ENCODE data around the gene VARS1. TPM values are rescaled to one million over a fixed set of nuclear protein-coding genes. Genes with fewer than 3 reads are reported as not detected.
A peak's percentile ranks its signal among the peaks of the same experiment; 100 is the strongest.

Gene VARS1
- total RNA-seq, 1 donor from 2014 or later: 73.4 TPM

DNA sequence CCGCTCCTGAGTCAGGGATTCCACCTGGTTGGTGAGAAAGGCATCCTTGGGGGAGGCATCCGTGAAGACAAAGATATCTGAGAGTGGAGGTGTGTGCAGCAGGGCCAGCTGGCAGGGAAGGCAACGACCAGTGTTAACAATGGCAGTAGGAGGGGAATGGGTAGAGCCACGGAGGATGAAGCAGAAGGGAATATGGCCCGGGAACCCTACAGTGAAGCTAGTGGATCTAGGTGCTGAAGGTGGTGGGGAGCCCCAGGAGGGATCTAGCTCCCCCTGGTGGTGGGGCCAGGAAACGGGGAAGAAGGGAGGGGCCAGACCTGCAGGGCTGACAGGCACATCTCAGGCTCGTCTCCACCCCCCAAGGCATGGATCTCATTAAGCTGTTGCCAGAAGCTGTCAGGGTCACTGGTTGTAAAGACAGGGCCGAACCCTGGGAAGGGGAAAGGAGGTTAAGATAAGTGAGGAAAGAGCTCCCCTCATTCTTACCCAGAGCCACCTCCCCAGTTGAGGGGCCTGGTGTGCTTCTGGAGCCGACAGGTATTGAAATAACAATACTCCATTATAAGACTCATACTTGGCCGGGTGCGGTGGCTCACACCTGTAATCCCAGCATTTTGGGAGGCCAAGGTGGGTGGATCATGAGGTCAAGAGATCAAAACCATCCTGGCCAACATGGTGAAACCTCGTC is 25.7 kb downstream of the VARS1 start:
- no peak overlapping the region for H3K4me3 Mint-ChIP-seq (ENCODE audit: unreplicated experiment)
- no peaks in the 10 kb centered on the region for H3K36me3 Mint-ChIP-seq (ENCODE audit: unreplicated experiment)

DNA sequence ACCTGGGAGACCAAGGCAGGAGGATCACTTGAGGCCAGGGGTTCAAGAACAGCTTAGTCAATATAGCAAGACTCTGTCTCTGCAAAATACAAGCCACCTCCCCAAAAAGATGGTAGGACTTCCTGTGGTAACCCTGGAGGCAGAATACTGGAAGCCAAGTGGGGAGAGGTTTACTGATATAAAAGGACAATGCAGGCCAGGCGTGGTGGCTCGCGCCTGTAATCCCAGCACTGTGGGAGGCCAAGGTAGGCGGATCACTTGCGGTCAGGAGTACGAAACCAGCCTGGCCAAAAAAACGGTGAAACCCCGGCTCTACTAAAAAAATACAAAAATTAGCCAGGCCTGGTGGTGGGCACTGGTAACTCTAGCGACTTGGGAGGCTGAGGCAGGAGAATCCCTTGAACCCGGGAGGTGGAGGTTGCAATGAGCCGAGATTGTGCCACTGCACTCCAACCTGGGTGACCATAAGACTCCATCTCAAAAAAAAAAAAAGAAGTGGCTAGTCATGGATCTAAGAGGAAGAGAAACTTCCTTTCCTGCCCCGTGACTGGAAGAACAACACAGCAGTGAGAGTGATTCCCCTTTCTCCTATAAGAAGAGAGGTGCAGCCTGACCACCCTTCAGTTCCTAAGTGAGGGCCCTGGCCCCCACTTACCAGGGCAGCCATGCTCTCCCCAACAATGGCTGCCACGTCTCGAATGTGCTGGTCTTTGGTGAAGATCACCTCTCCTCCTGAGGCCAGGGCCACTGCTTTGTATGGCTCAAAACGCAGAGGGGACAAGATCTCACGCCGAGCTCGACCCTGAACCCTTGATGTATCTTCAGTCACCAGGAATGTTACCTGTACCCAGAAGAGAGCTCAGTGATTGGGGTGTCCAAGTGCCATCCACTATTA is 26.9 kb downstream of the VARS1 start:
- Mint-ChIP-seq H3K4me3 (ENCODE audit: unreplicated experiment) (no peak overlapping the region), H3K27ac (ENCODE audit: unreplicated experiment) (no peak overlapping the region), H3K36me3 (ENCODE audit: unreplicated experiment) (no peaks in the 10 kb centered on the region), H3K4me1 (ENCODE audit: unreplicated experiment) (peaks cover 2% of the 10 kb centered on the region), H3K9me3 (ENCODE audit: unreplicated experiment) (no peaks in the 10 kb centered on the region), H3K27me3 (ENCODE audit: unreplicated experiment) (no peaks in the 10 kb centered on the region)
- TF ChIP-seq, protein P1, sequence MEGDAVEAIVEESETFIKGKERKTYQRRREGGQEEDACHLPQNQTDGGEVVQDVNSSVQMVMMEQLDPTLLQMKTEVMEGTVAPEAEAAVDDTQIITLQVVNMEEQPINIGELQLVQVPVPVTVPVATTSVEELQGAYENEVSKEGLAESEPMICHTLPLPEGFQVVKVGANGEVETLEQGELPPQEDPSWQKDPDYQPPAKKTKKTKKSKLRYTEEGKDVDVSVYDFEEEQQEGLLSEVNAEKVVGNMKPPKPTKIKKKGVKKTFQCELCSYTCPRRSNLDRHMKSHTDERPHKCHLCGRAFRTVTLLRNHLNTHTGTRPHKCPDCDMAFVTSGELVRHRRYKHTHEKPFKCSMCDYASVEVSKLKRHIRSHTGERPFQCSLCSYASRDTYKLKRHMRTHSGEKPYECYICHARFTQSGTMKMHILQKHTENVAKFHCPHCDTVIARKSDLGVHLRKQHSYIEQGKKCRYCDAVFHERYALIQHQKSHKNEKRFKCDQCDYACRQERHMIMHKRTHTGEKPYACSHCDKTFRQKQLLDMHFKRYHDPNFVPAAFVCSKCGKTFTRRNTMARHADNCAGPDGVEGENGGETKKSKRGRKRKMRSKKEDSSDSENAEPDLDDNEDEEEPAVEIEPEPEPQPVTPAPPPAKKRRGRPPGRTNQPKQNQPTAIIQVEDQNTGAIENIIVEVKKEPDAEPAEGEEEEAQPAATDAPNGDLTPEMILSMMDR (IDR thresholded peaks at IDR 0.05): no peak
- DNase-seq (ENCODE audit: extremely low spot score, unreplicated experiment): no peak

More for the DNA sequence above, 25.7 kb downstream of the VARS1 start:
- no peak for DNase-seq (ENCODE audit: extremely low spot score, unreplicated experiment)
- TF ChIP-seq, protein P1 (IDR thresholded peaks at IDR 0.05): peak; percentile 66
- no peak overlapping the region for H3K27ac Mint-ChIP-seq (ENCODE audit: unreplicated experiment)
- H3K27me3 Mint-ChIP-seq (ENCODE audit: unreplicated experiment): no peaks in the 10 kb centered on the region
- H3K4me1 Mint-ChIP-seq (ENCODE audit: unreplicated experiment): no peaks in the 10 kb centered on the region
- H3K9me3 Mint-ChIP-seq (ENCODE audit: unreplicated experiment): no peaks in the 10 kb centered on the region

DNA sequence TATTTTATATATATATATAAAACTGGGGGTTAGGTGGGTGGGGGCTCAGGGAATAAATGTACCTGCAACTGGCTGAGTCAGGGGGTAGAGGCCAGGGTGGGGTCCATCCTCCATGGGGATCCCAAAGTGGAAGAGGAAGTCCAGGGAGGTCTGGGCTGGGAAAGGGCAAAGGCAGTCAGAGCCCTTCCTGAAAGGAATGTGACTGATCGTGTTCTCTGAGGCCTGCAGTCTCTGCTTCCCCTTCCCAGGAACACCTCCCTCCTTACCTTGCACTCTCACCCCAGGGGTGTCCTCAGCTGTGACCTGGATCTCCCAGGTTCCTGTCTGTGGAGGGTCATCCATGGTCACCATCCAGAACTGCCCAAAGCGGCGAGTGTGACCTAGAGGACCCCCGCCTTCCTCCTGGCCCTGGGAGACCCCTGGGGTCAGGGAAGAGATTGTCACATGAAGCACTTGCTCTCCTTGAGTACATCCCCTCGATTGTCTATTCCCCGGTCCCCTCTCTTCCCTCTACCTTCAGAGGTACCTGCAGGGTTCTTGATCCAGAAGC is 28.4 kb downstream of the VARS1 start:
- H3K9me3 Mint-ChIP-seq (ENCODE audit: unreplicated experiment): no peaks in the 10 kb centered on the region
- DNase-seq (ENCODE audit: extremely low spot score, unreplicated experiment): no peak
- no peak overlapping the region for H3K27ac Mint-ChIP-seq (ENCODE audit: unreplicated experiment)
- H3K36me3 Mint-ChIP-seq (ENCODE audit: unreplicated experiment): no peaks in the 10 kb centered on the region
- H3K4me1 Mint-ChIP-seq (ENCODE audit: unreplicated experiment): peaks cover 6% of the 10 kb centered on the region
- no peak overlapping the region for H3K4me3 Mint-ChIP-seq (ENCODE audit: unreplicated experiment)
- TF ChIP-seq, protein P1 (IDR thresholded peaks at IDR 0.05): no peak
- no peaks in the 10 kb centered on the region for H3K27me3 Mint-ChIP-seq (ENCODE audit: unreplicated experiment)

DNA sequence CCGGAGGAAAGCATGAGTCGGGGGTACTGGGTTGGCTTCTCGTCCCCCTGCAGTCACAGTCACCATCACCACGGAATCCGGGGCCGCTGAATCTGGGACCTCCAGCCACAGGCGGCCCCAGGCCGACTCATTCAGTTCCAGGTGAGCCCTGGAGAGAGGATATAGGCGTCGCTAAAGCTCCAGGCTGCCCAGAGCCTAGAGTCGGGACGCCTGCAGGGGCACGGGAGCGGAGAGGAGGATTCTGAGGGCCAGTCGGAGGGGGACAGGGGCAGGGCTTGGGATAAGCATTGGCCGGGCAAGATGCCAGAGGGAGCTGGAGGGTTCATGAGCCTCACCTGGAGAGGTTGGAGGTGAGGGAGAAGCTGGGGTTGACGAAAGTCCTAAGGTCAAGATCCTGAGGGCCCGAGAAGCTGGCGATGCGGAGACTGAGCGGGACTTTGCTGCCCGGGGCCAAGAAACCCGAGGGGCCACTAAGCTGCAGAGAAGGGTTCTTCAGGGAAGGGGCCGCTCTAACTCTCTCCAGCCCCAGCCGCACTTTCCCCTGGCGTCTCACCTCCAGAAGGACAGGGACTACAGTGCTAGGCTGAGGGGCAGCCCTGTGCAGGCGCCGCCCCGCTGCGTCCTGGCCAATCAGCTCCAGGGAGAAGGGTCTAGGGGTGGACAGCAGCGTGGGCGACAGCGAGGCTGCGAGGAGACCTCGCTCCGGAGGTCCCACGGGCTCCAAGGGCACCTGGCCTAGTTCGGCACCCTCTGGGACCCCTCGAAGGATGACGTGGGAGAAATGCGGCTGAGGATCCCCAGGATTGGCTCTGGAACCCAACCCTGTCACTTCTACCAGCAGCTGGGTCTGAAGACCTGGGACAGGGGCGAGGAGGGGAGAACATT is 29.4 kb downstream of the VARS1 start:
- no peak for DNase-seq (ENCODE audit: extremely low spot score, unreplicated experiment)

More for the DNA sequence above, 29.4 kb downstream of the VARS1 start:
- Mint-ChIP-seq H3K27ac (ENCODE audit: unreplicated experiment) (no peak overlapping the region), H3K4me3 (ENCODE audit: unreplicated experiment) (no peak overlapping the region), H3K4me1 (ENCODE audit: unreplicated experiment) (peaks cover 6% of the 10 kb centered on the region), H3K27me3 (ENCODE audit: unreplicated experiment) (no peaks in the 10 kb centered on the region), H3K9me3 (ENCODE audit: unreplicated experiment) (no peaks in the 10 kb centered on the region), H3K36me3 (ENCODE audit: unreplicated experiment) (peaks cover 5% of the 10 kb centered on the region)
- TF ChIP-seq, protein P1 (IDR thresholded peaks at IDR 0.05): no peak
